Activated CD8-positive, alpha-beta memory T cell treated with anti-CD3 and anti-CD28 coated beads, Interleukin-2, amount 50 U/mL, for 1 hour (primary cell): ENCODE measurements around the gene SPAAR.
"Not testable (repeated sequence)": the region's sequence is repeated elsewhere in the genome, so short reads cannot be mapped to it uniquely, and the experiment has no call there.

Experiments
- DNase-seq: peaks from one replicate; pipeline ENCODE4 v3.0.0-alpha.2; 2020; ENCODE audit errors: extremely low read depth

SPAAR gene, protein sequence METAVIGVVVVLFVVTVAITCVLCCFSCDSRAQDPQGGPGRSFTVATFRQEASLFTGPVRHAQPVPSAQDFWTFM

GRCh38 chr9:35909274-35909673 lies at the start of gene SPAAR:
SPAAR (plus strand) TSS chr9:35909490; CDS start chr9:35910464, 974 bp downstream.
- DNase-seq: no peak

- DNase-seq: no peak
These were observed 49.3 kb upstream of the SPAAR start for GRCh38 chr9:35859990-35860339.

DNA sequence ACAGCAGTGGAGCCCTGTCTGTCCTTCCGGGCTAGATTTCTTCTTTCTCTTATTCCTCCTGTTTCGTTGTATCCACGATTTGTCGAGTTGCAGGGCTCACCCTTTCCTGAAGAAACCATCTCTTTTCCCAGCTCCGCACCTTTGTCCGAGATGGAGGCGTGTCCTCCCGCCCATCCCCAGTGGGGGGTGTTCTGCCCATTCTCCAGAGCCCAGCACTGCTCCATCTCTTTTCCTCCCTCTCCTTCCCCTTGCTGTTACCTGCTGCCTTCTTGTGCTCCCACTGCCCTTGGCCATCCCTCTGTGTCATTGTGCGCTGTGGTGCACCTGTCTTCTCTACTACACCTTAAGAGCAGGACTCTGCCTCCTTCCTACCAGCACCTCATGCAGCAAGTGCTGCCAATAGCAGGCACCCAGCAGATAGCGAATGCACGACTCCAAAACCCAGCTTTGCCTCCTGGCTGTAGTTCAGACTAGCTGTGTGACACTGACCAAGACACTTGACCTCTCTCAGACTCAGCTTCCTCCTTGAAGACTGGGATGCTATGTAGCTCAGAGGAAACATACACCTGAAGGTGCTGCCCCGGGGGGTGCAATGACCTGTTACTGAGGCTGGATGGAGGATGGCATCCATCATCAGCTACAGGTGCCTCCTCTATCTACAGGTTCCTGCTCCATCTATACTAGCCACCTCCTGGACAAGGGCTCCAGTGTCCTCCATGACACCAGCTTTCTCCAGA lies 48.0 kb upstream of the SPAAR start:
- DNase-seq: no peak

GRCh38 chr9:35862328-35862727 lies 47.0 kb upstream of the SPAAR start:
- no peak for DNase-seq

DNA sequence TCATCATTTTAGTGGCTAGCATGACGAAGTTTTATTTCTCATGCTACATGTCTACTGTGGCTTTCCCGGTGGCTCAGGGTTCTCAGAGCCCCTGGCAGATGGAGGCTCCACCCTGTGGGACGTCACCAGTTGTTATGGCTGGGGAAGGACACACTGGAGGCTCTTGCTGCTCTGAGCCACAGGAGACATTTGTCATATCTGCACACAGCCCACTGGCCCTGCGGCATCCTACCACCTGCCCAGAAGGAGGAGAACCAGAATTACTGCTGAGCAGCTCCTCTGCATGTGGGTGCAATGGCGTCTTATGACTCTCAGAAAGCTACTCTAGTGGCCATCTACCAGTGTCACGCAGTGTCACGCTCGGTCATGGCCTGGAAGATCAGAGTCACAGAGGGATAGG lies 45.7 kb upstream of the SPAAR start:
- DNase-seq: no peak

GRCh38 chr9:35864695-35865255 lies 44.5 kb upstream of the SPAAR start:
- DNase-seq: no peak

- DNase-seq: no peak
These were observed 41.8 kb upstream of the SPAAR start for GRCh38 chr9:35867538-35867937.

- no peak for DNase-seq
These were observed 40.4 kb upstream of the SPAAR start for GRCh38 chr9:35868933-35869332.

DNA sequence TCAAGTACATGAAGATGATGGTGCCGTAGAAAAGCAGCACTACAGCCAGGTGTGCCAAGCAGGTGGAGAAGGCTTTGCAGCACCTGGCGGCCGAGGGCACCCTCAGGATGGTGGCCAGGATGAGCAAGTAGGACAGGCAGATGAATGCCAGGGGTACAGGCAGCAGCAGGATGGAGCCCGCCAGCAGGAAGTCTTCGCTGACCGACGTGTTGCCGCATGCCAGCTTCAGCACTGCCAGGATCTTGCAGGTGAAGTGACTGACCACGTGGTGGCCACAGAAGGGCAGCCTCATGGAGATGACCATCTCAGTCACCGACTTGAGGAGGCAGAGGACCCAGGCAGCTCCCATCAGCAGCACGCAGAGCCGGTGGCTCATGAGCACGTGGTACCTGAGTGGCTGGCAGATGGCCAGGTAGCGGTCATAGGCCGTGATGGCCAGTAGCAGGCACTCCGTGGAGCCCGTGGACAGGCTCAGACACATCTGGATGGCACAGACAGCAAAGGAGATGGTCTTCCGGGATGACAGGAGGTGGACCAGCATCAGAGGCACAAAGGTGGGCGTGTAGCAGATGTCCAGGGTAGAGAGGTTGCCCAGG lies 39.6 kb upstream of the SPAAR start:
- no peak for DNase-seq

DNA sequence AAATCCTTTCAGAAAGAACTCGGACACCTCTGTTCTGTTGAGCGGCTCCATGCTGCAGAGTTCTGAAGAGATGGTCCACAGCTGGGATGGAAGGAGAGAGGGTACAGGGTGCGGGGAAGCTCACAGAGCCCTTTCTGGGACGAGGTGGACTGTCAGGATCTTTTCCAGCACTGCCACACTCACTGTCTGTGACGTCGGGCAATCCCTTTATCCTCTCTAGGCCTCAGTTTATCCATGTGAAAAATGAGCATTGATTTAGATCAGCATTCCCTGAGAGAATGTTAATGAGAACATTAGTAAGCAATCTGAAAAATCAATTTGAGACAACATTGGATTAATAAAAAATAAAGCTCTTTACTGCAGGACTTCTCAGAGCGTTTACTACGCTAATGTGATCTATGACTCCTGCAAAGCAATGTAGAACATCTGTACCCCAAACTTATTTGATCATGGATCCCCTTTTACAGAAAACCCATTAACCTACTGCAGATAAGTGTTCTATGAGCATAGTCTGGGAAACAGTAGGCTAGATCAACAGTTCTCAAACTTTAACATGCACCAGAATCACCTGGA lies 38.9 kb upstream of the SPAAR start, which contains the start of gene OR13J1:
OR13J1 (minus strand) TSS at position 51 of the 573 bp plus-strand sequence; CDS start at position 51, 0 bp downstream.
- no peak for DNase-seq

- DNase-seq: no peak
These were observed 37.7 kb upstream of the SPAAR start for GRCh38 chr9:35871545-35871944.

GRCh38 chr9:35872505-35872904 lies 36.8 kb upstream of the SPAAR start:
- no peak for DNase-seq

- peak; percentile 49 for DNase-seq
These were observed 26.9 kb upstream of the SPAAR start for GRCh38 chr9:35882263-35882848.

DNA sequence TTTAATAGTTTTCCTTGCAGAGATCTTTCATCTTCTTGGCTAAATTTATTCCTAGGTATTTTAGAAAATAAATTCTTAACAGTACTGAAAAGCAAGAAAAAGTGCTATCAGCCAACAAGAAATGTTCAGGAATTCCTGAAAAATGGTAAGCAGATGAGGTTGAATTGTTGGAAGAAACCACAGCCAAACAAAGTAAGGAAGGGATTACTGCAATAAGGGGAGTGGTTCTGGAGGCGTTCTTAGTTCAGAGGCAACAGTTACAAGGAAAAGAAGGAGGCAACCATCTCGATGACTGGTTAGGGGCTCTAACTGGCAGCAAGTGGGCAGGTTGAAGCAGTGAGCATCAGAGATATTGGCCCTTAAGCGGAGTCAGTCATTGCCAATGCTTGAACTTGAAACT lies 26.3 kb upstream of the SPAAR start:
- no peak for DNase-seq

DNA sequence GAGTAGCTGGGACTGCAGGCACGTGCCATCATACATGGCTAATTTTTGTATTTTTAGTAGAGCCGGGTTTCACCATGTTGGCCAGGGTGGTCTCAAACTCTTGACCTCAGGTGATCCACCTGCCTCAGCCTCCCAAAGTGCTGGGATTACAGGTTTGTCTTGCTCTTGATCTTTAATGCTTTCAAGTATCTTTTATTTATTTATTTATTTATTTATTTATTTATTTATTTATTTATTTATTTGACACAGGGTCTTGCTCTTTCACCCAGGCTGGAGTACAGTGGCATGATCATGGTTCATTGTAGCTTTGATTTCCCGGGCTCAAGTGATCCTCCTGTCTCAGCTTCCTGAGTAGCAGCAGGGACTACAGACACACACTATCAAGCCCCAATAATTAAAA lies 24.4 kb upstream of the SPAAR start:
- DNase-seq: not testable (repeated sequence)

DNA sequence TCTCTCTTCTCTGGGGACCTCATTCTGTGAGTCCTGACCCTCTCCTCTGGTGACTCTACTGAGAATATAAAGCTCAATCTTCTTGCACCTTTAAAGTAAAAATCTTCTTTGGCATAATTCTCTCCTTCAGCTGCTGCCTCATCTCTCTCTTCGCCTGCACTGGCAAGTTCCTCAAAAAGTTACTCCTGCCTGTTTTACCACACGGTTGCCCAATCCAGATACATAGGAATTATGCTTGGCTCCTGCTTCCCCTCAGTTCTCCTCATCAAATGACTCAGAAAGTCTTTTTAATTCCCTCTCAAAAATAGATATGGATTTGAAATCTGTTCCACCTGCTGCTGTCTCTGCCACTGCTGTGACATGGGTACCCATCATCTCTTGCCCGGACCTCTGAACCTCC lies 17.6 kb upstream of the SPAAR start:
- no peak for DNase-seq

DNA sequence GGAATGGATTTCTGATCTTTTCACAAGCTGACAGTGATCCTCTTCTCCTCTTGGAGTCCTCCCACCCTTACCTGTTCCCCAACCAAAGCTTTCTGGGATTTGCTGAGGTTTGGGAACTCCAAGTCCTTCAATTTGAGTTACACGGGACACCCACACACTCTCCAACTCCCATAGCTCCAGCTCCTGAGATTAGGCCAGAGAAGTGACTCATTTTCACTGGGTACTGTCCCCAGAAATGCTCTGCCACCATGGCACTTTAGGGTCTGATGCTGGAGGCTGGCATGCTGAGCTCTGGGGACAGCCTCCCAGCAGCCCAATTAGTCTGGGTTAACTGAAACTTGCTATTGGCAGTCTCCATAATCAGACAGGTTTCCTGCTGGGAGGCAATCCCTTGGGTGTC lies 17.2 kb upstream of the SPAAR start:
- no peak for DNase-seq

- no peak for DNase-seq
These were observed 12.7 kb upstream of the SPAAR start for GRCh38 chr9:35896570-35896969.

DNA sequence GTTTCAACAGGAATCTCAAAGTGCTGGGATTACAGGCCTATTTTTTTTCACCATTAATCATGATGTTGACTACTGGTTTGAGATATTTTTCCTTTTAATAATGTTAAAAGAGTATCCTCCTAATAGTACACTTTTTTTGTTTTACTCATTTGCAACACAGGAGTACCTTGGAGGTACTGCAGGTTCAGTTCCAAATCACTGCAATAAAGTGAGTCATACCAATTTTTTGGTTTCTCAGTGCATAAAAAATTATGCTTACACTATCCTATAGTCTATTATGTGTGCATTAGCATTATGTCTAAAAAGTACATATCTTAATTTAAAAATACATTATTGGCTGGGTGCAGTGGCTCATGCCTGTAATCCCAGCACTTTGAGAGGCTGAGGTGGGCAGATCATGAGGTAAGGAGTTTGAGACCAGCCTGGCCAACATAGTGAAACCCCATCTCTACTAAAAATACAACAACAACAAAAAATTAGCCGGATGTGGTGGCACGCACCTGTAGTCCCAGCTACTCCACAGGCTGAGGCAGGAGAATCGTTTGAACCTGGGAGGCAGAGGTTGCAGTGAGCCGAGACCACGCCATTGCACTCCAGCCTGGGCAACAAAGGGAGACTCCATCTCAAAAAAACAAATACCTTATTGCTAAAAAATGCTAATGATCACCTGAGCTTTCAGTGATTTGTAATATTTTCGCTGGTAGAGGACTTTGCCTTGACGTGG lies 11.8 kb upstream of the SPAAR start:
- not testable (repeated sequence) for DNase-seq

GRCh38 chr9:35898337-35898736 lies 11.0 kb upstream of the SPAAR start:
- no peak for DNase-seq

DNA sequence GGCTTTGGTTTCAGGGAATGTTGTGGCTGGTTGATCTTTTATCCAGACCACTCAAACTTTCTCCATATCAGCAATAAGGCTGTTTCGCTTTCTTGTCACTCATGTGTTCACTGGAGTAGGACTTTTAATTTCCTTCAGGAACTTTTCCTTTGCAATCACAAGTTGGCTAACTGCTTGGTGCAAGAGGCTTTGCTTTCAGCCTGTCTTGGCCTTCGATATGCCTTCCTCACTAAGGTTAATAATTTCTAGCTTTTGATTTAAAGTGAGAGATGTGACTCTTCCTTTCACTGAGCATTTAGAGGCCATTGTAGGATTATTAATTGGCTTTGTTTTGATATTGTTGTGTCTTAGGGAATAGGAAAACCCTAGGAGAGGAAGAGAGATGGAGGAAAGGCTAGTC lies 10.3 kb upstream of the SPAAR start:
- DNase-seq: no peak

- DNase-seq: no peak
These were observed 6.2 kb upstream of the SPAAR start for GRCh38 chr9:35903049-35903448.
